Adrenal gland (tissue), 12 donors: ENCODE measurements around the gene WNT3A. TPM values are rescaled to one million over a fixed set of nuclear protein-coding genes. Genes with fewer than 3 reads are reported as not detected.
A peak's percentile ranks its signal among the peaks of the same experiment; 100 is the strongest.

ENCODE experiments used
- DNase-seq, 7 donors: peaks; one replicate each; pipeline ENCODE4 v3.0.0-alpha.2; 2019 to 2020
- H3K27ac ChIP-seq, 5 donors: fragments of 200-600 bp; sonication (generic) in 4 of 5; 1 replicate in 3 of 5; 2 replicates in 2 of 5; pipeline versions ENCODE4 v1.5.1 to v1.8.0; 2016 to 2020; ENCODE audit warnings: mild to moderate bottlenecking in 1 of 5
- H3K27me3 ChIP-seq: fragments of 200-600 bp; 2 replicates; pipeline ENCODE4 v1.8.0; 2021
- H3K36me3 ChIP-seq, 2 donors: fragments of 200-600 bp; replicated peaks in 1 of 2; 1 replicate in 1 of 2; 2 replicates in 1 of 2; pipeline versions ENCODE4 v1.5.1 to v1.8.0; 2018 to 2022
- H3K4me1 ChIP-seq, 2 donors: fragments of 200-600 bp; replicated peaks in 1 of 2; 1 replicate in 1 of 2; 2 replicates in 1 of 2; pipeline versions ENCODE4 v1.5.1 to v1.8.0; 2018 to 2021
- H3K4me3 ChIP-seq, 4 donors: fragments of 200-600 bp; sonication (generic) in 3 of 4; one replicate each; pipeline ENCODE4 v1.5.1; 2016 to 2018
- H3K9me3 ChIP-seq, 3 donors: fragments of 200-600 bp; sonication (generic) in 1 of 3; replicated peaks in 1 of 3; 1 replicate in 2 of 3; 2 replicates in 1 of 3; pipeline versions ENCODE4 v1.5.1 to v1.8.0; 2016 to 2021
- POLR2A ChIP-seq, 2 donors: fragments of 450-650 bp; IDR thresholded peaks; one replicate each; pipeline ENCODE4 v1.6.1; 2017; ENCODE audit warnings: antibody characterized with exemption in 2 of 2, mild to moderate bottlenecking in 2 of 2, moderate library complexity in 1 of 2
- WGBS, 4 donors: extraction: QIAGEN DNeasy Blood & Tissue Kit in 2 of 4; methylation state at CpG; one replicate each; pipeline versions ENCODE4 v1.1.5 to v1.1.7; 2013 to 2017; 5-methylcytosine and 5-hydroxymethylcytosine counted together
- intact Hi-C, 2 donors: fragments of 100-400 bp; cut with DNase I; formaldehyde crosslinking; loops; one replicate each; pipeline versions ENCODE4 v1.14.1 to v1.15.0; 2022 to 2023
- microRNA-seq, 3 donors: library from miRNA; unstranded; fragments of <30 nt; microRNA quantifications; one replicate each; pipeline ENCODE4, GENCODE V29; 2017 to 2020
- polyA plus RNA-seq, 3 donors: library from polyadenylated mRNA; stranded (reverse); fragments of 200-250 nt in 2 of 3; fragments of 350-450 nt in 1 of 3; fragmentation: Illumina TruSeq in 1 of 3; extraction: RNeasy Lipid Tissue Mini Kit (QIAGEN cat#74804) in 1 of 3; gene quantifications; one replicate each; pipeline ENCODE4 v1.2.3, GENCODE V29; 2013 to 2014
- small RNA-seq, 2 donors: library from RNA; depleted of rRNA; stranded (forward); fragments of <200 nt; gene quantifications; one replicate each; pipeline ENCODE3, GENCODE V24; 2016
- total RNA-seq, 9 donors: library from RNA; depleted of rRNA in 4 of 9; stranded (reverse); fragments of >200 nt in 4 of 9; fragments of 120-200 nt in 1 of 9; fragmentation: NEBNext Ultra II Directional in 1 of 9; extraction: Animal tissue kit (Norgen Biotek cat#: 25700) in 1 of 9; gene quantifications; one replicate each; pipeline versions ENCODE4 v1.1.0 to v1.2.4, GENCODE V29; 2013 to 2023
- TF ChIP-seq, protein P1 (sequence below), 6 experiments: fragments of 450-650 bp in 4 of 6; fragments of 200-600 bp in 2 of 6; sonication (generic) in 1 of 6; IDR thresholded peaks; 1 replicate in 5 of 6; 2 replicates in 1 of 6; pipeline versions ENCODE4 v1.5.1 to v1.8.0; 2016 to 2021; ENCODE audit warnings: antibody characterized with exemption in 6 of 6, mild to moderate bottlenecking in 2 of 6, moderate library complexity in 1 of 6
- donor health status: healthy with polysubstance abuse.
- donor health status: Bipolar disorder and iron deficiency.
- donor health status: DM: yes; HTN: yes; CAD: no.
- donor health status: DM: no; HTN: no; CAD: no.
- donor health status: DM: no; HTN: no; CAD: no.
- donor health status: DM: yes; HTN: yes; CAD: no.

Gene WNT3A
- total and polyA plus RNA-seq, 12 donors: not detected

GRCh38 chr1:228109962-228110488 is 103.2 kb downstream of the WNT3A start:
- peak in 5 of 7 donors; percentile 29 to 61 (median 52) for DNase-seq
- WGBS, 4 donors: 25 to 33% (median 30%) methylated on average over 15 of the region's 15 CpGs
- H3K27ac ChIP-seq: peak overlapping the region in 4 of 5 donors; percentile 81 to 94 (median 91)
- H3K27me3 ChIP-seq: no peaks in the 10 kb centered on the region
- H3K9me3 ChIP-seq: no peaks in the 10 kb centered on the region
- no peak for TF ChIP-seq POLR2A (IDR thresholded peaks at IDR 0.05)
- TF ChIP-seq, protein P1, sequence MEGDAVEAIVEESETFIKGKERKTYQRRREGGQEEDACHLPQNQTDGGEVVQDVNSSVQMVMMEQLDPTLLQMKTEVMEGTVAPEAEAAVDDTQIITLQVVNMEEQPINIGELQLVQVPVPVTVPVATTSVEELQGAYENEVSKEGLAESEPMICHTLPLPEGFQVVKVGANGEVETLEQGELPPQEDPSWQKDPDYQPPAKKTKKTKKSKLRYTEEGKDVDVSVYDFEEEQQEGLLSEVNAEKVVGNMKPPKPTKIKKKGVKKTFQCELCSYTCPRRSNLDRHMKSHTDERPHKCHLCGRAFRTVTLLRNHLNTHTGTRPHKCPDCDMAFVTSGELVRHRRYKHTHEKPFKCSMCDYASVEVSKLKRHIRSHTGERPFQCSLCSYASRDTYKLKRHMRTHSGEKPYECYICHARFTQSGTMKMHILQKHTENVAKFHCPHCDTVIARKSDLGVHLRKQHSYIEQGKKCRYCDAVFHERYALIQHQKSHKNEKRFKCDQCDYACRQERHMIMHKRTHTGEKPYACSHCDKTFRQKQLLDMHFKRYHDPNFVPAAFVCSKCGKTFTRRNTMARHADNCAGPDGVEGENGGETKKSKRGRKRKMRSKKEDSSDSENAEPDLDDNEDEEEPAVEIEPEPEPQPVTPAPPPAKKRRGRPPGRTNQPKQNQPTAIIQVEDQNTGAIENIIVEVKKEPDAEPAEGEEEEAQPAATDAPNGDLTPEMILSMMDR (IDR thresholded peaks at IDR 0.05): no peak
- intact Hi-C loops: no loop called here
- peak overlapping the region; percentile 67 to 100 (median 90) for H3K4me3 ChIP-seq
- peaks cover 8 to 29% of the 10 kb centered on the region in 2 donors for H3K4me1 ChIP-seq
- H3K36me3 ChIP-seq: peaks cover 0 to 23% of the 10 kb centered on the region in 2 donors

- intact Hi-C loops: no loop called here
- H3K27ac ChIP-seq: peak overlapping the region in 2 of 5 donors; percentile 92 to 94
- H3K4me1 ChIP-seq: peaks cover 8 to 32% of the 10 kb centered on the region in 2 donors
These were observed 103.8 kb downstream of the WNT3A start for GRCh38 chr1:228110556-228110955.

More at GRCh38 chr1:228110556-228110955, 103.8 kb downstream of the WNT3A start:
- no peak for DNase-seq
- peak overlapping the region in 1 of 4 donors; percentile 84 for H3K4me3 ChIP-seq
- peaks cover 0 to 22% of the 10 kb centered on the region in 2 donors for H3K36me3 ChIP-seq
- no peaks in the 10 kb centered on the region for H3K9me3 ChIP-seq
- H3K27me3 ChIP-seq: no peaks in the 10 kb centered on the region
- no peak for TF ChIP-seq POLR2A (IDR thresholded peaks at IDR 0.05)
- TF ChIP-seq, protein P1 (IDR thresholded peaks at IDR 0.05): no peak
- WGBS, 4 donors: 84 to 94% (median 91%) methylated on average over 7 of the region's 7 CpGs

Small RNA genes within 50 kb of the gene (microRNA-seq; reads per million reads assigned to microRNA genes)
- 1.8 to 2.6 (median 1.9) reads per million in 3 donors for gene MIR3620

Small RNA genes within 50 kb of the gene (small RNA-seq; reads per million reads assigned to genes)
- gene SEPT14P17: 0 reads per million in 2 donors

Other genes with a start within 250 kb of the WNT3A start
- not detected for gene PRSS38, start 191.3 kb upstream of the WNT3A start, total RNA-seq
- not detected for gene PRSS38, start 191.3 kb upstream of the WNT3A start, polyA plus RNA-seq
- 1 to 10 TPM in 5 of 9 donors, under 1 TPM in 4; 0.28 to 2.9 (median 1.6) TPM for gene WNT9A, start 59.1 kb upstream of the WNT3A start, total RNA-seq
- 1 to 10 TPM in 1 of 3 donors, under 1 TPM in 2; 0.18 to 1.1 (median 0.64) TPM for gene WNT9A, start 59.1 kb upstream of the WNT3A start, polyA plus RNA-seq
- 100 to 1,000 TPM; 200 to 611 (median 378) TPM for gene ARF1, start 75.7 kb downstream of the WNT3A start, total RNA-seq
- gene ARF1, start 75.7 kb downstream of the WNT3A start, polyA plus RNA-seq: 100 to 1,000 TPM; 274 to 510 (median 384) TPM
- 10 to 100 TPM in 7 of 9 donors, 1 to 10 TPM in 2; 8.0 to 24.8 (median 14.0) TPM for gene C1orf35, start 96.3 kb downstream of the WNT3A start, total RNA-seq
- gene C1orf35, start 96.3 kb downstream of the WNT3A start, polyA plus RNA-seq: 10 to 100 TPM in 2 of 3 donors, 1 to 10 TPM in 1; 5.0 to 42.0 (median 36.0) TPM
- gene MRPL55, start 102.3 kb downstream of the WNT3A start, total RNA-seq: 100 to 1,000 TPM in 2 of 9 donors, 10 to 100 TPM in 7; 56.4 to 120 (median 67.6) TPM
- 100 to 1,000 TPM in 2 of 3 donors, 10 to 100 TPM in 1; 25.1 to 309 (median 303) TPM for gene MRPL55, start 102.3 kb downstream of the WNT3A start, polyA plus RNA-seq
- gene GUK1, start 133.3 kb downstream of the WNT3A start, total RNA-seq: 100 to 1,000 TPM; 162 to 427 (median 232) TPM
- 100 to 1,000 TPM in 2 of 3 donors, 10 to 100 TPM in 1; 42.3 to 414 (median 388) TPM for gene GUK1, start 133.3 kb downstream of the WNT3A start, polyA plus RNA-seq
- gene GJC2, start 142.9 kb downstream of the WNT3A start, total RNA-seq: 1 to 10 TPM in 7 of 9 donors, under 1 TPM in 2; 0.72 to 4.1 (median 1.2) TPM
- gene GJC2, start 142.9 kb downstream of the WNT3A start, polyA plus RNA-seq: 1 to 10 TPM in 2 of 3 donors, under 1 TPM in 1; 0.05 to 2.1 (median 1.8) TPM
- 10 to 100 TPM in 8 of 9 donors, 1 to 10 TPM in 1; 6.2 to 40.6 (median 16.1) TPM for gene IBA57, start 158.8 kb downstream of the WNT3A start, total RNA-seq
- gene IBA57, start 158.8 kb downstream of the WNT3A start, polyA plus RNA-seq: 1 to 10 TPM; 1.4 to 3.8 (median 2.9) TPM
- gene OBSCN, start 201.0 kb downstream of the WNT3A start, total RNA-seq: 10 to 100 TPM in 1 of 9 donors, 1 to 10 TPM in 8; 2.4 to 10.2 (median 5.5) TPM
- 10 to 100 TPM in 1 of 3 donors, 1 to 10 TPM in 1, under 1 TPM in 1; 0.90 to 18.0 (median 6.3) TPM for gene OBSCN, start 201.0 kb downstream of the WNT3A start, polyA plus RNA-seq